Measurements from ENCODE around the gene RPS19BP1.

GRCh38 chr22:39580795-39581194, 48.2 kb upstream of the RPS19BP1 start:
- TF ChIP-seq NR2C2 (CRISPR knock-in tag; IDR thresholded peaks at IDR 0.05) (no peak), JUN (CRISPR knock-in tag; IDR thresholded peaks at IDR 0.05) (no peak), FOXJ3 (CRISPR knock-in tag; IDR thresholded peaks at IDR 0.05; ENCODE audit: borderline replicate concordance) (no peak)

Measured in WTC11 (cell line).